GM18867 (cell line): ENCODE results near the gene MLLT6.

ENCODE experiments used
- ATAC-seq: cut with Tn5 transposase; IDR thresholded peaks from one replicate; pipeline ENCODE4 v1.9.1; 2021; ENCODE audit warnings: mild to moderate bottlenecking, moderate library complexity; ENCODE audit not compliant: unreplicated experiment

MLLT6 gene

DNA sequence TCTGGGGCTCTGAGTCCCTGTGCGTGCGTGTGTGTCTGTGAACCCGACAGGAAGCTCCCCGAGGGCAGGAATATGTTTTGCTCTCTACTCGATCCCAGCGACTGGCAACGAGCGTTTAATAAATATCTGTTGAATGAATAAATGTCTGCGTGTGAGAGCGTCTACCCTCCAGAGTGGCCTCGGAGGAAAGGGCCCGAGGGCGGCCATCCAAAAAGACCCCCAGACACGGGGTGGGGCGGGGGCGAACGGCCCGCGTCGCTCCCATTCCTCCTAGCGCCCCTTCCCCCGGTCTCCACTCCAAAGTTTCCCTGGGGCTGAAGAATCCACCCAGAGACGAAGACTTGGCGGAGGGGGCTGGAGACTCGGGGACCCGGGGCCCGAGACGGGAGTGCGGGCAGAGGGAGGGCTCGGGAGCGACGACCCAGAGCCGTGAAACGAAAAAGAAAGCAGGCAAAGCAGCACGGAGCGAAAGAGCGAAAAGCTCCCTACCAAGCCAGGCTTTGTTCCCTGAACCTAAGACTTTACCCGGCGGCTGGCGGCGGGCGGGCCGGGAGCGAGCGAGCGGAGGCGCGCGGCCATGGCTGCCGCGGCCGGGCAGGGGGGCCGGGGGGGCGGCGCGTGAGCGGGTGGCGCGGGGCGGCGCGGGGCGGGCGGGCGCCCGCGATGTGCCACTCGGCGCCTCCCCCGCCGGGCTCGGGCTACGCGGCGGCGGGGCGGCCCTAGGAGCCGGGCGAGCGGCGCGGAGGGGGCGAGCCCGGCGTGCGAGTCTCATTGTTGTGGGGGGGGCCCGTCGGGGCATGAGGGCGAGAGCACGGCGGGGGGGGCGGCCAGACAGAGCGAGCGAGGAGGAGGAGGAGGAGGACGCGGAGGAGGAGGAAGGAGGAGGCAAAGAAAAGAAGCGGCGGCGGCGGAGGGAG is at the start of gene MLLT6:
Gene MLLT6, plus strand, starts transcription at position 668 of the 917 bp plus-strand sequence. CDS start 360 bp downstream, outside the sequence.
- ATAC-seq, result no peak

DNA sequence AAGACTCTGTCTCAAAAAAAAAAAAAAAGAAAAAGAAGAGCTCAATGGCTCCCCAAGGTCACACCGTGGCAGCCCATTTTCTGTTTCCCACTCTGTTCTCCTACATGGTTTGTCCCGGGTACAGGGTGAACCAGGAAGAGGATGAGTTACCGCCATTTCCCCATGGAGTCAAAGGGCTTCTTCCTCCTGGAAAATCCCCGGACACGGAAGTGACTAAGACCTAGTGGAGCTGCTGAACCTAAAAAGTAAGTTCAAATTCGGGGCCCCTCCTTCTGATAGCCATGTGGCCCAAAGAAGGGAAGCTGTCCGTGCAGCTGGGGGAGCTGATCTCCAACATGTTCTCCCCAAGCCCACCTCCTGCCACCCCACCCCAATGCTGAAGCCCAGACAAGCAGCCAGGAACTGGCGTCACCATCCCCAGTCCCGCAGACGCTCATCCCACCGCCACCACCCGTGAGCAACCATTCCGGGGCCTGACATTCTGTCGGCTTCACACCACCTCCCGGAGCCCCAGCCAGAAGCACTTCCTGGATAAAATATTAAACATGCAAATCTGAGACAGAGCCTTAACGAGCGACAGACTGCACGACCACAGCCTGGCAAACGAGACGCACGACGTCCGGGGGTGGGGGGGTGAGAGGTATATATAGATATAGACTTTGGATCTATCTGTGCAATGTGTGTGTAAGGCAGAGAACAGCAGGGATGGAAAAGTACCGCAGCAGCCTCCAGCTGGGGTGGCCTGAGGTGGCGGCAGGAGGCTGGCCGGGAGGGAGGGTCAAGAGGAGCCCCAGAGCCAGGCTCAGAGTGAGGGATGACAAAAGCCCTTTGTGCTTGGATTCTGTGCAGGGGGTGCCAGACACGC is 47.9 kb upstream of the MLLT6 start:
- no peak for ATAC-seq

DNA sequence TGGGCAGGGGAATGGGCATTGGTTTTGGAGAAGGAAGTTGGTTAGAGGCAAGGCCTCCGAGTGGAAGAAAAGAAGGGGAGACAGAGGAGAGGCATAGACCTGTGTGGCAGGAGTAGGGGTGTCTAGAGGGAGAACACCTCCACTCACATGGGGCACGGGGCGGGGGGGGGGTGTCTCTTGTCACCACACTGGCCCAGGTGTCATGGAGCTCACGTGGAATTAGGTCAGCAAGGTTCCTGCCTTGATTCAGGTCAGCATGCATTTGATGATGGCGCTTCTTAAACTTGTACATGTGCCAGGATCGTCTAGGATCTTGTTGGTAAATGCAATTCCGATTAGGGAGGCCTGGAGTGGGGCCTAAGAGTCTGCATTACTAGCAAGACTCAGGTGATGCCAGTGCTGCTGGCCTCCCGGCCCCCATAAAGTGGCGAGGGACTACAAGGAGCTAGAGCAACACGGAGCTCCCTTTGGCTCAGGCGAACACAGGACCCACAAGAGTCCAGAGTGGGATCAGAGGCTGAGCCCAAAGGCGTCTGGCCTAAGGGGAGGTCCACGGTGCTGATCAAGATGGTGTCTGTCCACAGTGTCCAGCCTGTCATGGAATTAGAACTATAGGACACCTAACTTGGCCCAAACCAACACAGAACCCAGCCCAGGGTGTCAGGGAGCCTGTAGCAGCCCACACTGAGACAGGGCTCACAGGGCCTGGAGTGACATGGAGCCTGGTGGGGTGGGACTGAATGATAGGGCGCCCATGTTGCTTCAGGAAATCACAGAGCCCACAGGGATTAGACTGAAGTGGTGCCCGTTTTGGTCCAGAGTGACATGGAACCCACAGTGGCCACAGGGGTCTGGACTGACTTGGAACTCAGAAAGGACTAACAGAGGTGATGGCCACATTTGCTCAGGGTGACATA is 47.0 kb upstream of the MLLT6 start:
- no peak for ATAC-seq

DNA sequence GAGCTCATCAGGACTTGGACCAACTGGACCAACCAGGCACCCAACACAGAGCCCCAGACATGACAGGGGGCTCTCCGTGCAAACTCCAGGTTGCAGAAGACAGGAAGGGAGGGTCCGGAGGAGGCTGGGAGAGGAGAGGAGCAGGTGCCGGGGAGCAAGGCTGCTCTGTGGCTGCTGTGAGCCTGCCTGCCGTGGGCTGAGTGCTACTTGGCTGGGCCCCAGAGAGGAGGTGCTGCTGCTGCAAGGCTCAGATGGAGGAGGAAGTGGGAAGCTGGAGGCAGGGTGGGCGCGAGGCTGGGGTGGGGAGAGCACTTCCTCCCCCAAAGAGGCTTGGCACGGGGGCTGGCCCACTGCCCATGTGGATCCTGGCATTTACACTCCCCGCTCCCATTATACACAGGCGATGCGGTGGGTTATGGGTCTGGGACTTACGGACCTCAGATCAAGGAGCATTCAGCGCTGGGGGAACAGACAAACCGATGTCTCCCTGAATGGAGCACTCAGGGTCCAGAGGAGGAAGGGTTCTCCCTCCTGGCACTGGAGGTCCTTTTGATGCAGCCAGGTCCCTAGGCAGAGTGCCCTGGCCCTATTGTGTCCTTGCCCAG is 46.2 kb upstream of the MLLT6 start:
- no peak for ATAC-seq

DNA sequence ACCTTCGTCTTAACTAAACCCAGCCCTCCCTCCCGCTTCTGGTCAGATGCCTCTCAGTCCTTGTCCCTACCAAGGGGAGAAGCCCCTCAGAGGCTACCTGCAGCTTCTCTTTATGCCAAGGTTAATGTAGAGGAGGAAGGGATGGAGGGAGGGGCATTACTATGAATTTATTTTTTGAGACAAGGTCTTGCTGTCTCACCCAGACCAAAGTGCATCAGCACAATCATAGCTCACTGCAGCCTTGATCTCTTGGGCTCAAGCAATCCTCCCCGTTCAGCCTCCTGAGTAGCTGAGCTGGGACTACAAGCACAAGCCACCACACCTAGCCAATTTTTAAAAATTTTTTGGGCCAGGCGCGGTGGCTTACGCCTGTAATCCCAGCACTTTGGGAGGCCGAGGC is 45.7 kb upstream of the MLLT6 start:
- no peak for ATAC-seq

DNA sequence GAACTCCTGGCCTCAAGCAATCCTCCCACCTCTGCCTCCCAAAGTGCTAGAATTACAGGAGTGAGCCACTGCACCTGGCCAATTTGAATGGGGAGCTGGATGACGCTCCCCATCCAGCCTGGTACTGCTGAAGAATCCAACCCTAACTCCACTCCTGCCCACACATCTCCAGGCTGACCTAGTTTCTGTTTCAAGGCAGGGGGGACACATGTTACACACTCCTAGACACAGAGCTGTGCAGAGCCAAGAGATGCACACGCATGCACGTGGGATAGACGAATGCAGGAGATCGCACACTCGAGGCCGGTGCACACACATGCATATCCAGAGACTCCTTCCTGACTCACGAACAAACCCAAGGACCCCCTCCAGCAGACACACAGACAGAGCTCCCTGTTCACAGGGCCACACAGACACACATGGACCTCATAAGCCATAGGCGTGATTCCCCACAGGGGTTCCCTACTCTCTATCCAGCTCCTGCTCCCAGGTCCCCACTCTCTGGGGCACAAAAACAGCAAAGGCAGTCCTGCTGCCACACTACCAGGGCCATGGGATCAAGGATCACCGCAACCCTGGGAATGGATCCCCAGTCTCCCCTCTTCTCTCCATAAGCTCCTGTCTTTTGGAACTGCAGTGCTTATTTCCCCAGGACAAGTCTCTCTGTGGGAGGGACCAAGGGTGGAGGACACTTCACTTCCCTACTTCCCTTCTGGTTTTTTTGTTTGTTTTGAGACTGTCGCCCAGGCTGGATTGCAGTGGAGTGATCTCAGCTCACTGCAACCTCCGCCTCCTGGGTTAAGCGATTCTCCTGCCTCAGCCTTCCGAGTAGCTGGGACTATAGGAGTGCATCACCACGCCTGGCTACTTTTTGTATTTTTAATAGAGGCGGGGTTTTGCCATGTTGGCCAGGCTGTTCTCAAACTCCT is 44.7 kb upstream of the MLLT6 start:
- no peak for ATAC-seq

DNA sequence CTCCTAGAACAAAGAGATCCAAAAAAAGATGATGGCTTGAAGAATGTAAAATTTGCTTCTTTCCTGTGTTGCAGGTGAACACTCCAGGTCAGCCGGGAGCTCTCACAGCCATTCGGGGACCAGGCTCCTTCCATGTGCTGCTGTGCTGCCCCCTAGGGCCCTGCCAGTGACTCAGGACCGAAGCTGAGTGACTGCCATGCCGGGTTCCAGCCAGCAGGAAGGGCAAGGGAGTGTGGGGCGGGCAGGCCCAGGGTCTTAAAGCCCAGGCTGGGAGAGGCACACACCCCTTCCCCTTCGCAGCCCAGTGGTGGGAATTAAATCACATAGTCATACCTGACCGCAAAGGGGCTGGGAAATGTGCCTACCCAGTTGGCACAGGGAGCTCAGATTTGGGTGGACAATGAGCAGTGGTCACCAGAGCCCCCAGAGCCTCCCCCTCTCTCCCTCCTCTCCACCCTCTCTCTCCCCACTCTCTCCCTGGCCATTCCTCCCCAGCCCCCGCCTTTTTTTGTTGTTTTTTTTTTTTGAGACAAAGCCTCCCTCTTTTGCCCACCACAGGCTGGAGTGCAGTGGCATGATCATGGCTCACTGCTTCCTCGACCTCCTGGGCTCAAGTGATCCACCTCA is 41.8 kb upstream of the MLLT6 start:
- no peak for ATAC-seq

DNA sequence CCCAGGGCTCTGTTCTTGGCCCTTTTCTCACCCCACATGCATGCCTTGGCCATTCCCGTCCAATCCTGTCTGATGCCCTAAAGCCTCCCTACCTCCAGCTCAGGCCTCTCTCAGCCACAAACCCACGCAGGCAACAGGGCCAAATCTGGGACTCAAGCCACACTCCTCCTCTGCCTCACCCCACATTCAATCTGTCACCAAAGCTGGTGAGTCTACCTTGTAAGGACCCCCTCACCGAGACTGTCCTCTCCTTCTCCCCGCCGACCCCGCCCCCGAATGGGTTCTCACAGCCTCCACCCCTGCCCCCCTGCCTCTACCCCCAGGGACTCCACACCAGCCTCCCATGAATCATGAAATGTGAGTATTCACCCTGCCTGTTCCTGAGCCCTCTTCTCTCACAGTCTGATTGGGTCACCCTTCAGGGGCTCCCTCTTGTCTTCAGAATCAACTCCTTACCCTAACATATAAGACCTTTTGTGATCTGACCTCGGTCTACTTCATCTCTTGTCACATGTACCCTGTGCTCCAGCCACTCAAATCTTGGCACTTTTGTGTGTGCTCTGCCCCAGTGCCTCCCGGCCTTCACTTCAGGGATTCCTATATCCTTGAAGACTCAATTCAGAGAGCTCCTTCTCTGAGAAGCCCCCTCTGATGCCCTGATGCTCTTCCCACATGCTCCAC is 41.0 kb upstream of the MLLT6 start:
- no peak for ATAC-seq

DNA sequence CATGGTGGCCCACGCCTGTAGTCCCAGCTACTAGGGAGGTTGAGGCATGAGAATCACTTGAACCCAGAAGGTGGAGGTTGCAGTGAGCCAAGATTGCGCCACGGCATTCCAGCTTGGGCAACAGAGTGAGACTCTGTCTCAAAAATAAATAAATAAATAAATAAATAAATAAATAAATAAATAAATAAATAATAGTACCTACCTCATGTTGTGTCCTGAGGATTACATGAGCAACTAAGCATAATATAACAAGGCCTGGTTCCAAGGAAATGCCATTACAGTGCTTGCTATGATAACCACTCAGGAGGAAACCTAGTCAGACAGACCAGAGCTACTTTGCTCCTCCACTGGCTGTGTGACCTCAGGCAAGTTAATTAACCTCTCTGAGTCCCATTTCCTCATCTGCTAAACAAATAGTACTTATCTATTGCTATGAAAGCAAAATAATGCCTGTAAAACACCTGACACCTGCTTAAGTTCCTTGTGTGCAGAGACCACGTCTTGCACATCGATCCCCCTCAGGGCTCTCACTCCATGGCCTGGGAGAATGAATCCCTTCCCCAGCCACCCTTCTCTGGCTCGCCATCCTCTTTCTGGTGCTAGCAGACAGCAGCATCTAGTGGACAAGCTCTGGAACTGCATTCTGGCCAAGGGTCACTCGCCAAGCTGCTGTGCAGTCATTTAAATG is 37.8 kb upstream of the MLLT6 start:
- ATAC-seq, result no peak

DNA sequence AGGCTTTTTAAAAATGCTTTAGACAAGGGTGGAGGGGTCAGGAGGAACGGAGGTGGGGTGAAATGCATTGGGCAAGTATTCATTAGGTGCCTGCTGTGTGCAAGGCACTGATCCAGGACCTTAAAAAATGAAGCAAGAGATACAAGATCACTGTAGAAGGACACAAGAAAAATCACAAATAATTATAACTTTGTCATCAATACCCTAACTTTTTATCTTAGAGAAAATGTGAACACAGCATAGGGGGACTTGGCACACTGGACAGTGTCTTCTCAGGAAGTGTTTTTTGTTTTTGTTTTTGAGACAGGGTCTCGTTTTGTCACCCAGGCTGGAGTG is 37.3 kb upstream of the MLLT6 start:
- ATAC-seq, result no peak

DNA sequence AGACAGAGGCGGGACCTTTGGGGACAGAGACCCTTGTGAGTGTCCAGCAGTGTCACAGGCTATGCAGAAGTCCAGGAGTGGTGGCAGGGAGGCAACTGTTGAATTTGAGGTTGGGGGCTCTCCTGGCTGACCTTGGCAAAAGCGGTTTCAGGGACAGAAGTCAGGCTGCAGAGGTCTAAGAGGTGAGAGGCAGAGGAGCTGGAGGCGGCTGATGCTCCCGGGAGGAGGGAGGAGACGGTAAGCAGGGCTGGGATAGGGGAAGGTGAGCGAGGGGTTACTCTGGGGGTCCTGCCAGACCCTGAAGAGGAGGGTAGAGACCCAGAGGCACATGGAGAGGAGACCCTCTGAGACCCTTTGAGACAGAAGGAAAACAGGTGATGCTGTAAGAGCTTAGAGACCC is 35.6 kb upstream of the MLLT6 start:
- no peak for ATAC-seq

DNA sequence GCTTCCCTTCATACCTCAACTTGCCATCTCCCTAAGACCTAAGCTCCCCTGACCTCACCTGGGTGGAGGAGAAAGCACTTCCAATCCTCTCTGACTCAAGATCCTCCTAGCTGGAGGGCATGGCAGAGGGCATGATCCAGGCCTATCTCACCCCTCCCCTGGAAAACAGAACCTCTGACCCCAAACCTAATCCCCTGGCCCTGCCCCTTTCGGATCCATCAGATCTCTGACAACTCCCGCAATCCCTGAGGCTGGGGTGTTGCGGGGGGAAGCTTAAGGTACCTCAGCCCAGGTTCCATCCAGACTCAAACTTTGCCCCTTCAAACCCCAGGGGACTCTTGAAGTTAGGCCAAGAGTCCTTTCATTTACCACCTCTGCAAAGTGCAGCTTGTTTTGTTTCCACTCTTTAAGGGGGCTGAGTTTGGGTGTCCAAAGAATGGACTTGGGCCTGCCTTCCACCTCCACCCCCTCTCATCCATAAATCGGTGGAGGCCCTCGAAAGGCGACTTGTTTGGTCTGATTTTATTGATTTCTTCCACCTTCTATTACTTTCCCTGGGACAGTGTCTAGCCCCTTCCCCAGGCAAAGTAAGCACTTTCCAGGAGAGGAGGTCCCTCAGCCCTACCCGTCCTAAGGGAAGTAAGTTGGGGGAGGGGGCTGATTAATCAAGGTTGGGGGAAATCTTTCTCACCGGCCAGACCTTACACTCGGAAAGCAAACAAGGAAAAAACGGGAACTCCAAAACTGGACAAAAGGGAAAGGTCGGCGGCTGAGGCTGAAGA is 32.9 kb upstream of the MLLT6 start:
- no peak for ATAC-seq

DNA sequence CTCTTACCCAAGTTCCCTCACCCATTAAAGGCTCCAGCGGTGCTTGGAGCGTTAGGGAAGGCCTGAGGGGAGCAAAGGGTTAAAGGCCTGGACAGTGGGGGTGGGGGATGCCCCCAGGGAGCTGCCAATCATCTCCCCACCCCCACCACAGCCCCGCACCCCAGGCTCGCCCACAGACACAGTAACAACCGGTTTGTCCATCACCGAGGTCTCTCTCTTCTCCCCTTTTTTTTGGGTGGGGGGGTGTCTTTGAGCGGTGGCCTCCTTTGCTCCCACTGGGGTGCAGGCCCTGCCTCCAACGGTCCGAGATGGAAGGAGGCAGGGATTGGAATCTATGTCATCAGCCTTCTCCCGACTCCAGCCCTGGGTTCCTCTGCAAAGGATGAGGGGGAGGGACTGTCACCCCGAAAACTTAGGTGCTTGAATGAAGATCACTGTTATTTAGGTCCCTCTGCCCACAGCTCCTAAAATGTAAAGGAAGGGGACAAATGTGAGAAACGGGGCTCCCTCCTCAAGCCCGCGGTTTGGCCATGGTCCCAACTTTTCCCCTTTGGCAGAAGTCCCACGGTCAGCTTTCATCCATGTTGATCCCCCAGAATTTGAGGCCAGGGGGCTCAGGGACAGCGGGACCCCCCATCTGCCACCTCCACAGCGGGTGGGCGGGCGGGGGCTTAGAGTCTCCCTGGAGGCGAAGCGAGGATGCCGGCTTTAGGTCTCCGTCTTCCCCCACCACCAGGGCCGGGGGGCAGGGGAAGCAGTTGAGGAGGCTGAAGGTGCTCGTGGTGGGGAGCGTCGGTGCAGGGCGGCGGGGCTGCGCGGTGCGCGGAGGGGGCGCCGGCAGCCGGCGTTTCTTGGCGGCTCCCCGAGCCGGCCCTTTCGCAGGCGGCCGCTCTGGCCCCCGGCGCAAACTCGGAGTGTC is 32.0 kb upstream of the MLLT6 start:
- no peak for ATAC-seq

DNA sequence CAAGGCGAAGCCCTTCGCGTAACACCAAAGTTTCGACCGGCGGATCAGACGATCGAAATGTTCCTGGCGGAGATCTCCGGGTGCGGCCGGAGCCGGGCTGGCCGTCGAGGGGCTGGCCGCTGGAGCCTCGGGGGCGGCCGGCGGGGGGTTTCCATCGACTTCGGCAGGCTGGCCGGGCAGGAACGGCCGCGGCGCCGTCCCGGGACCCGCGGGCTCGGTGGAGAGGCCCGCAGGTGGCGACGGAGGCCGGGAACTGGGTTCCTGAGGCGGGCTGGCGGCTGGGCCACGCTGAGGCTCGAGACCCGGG is 31.4 kb upstream of the MLLT6 start:
- no peak for ATAC-seq

DNA sequence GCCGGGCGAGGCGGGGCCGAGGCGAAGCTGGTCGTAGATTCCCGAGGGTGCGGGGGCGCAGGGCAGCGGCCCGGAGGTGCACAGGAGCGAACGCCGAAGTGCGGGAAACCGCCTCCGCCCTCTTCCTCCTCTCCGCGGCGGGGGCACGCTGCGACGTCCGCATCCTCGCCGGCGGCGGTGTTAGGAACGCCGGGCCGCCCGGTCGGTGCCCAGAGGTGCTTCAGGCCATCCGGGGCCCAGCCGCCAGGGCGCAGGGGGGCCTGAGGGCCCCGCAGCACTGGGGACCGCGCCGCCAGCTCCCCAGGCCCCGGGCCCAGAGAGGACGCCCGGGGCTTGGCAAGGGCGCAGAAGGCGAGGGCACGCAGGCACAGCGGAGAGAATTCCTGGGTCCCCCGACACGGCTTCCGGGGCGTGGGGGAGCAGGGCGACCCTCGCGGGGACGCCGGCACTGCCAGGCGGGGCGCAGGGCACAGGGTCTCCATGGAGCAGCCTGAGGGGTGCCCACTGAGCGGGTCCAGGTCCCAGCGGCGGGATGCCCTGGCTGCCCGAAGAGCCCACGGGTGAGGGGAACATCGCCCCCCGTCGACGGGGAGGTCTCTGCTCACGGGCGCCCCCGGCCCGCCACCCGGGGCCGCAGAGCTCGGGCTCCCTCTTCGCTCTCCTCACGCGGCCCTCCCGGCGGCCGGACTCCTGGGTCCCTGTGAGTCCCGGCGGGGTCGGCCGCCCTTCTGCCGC is 30.9 kb upstream of the MLLT6 start:
- ATAC-seq, result peak; percentile 13
